MCF 10A (cell line): Measurements from ENCODE around the gene MED13L. TPM values are rescaled to one million over a fixed set of nuclear protein-coding genes. Genes with fewer than 3 reads are reported as not detected.

Source experiments
- BruUV-seq: library from RNA; stranded (reverse); fragments of 400-500 nt; replicated peaks from 2 replicates; lab custom pipeline; 2021; lab: Mats Ljungman, UMichigan
- CTCF ChIA-PET: fragments of 300-600 bp; sonication (Branson Sonifier 250); formaldehyde crosslinking; extraction: SDS; loops from one replicate; lab custom pipeline; 2021; ENCODE audit warnings: antibody characterized with exemption, inconsistent platforms; lab: Yijun Ruan, JAX
- POLR2A ChIA-PET: fragments of 300-600, 350-650 bp; sonication (Branson Sonifier 250); formaldehyde crosslinking; extraction: SDS; loops from one replicate; lab custom pipeline; 2020; ENCODE audit warnings: antibody characterized with exemption, inconsistent platforms; lab: Yijun Ruan, JAX
- DNase-seq: peaks from one replicate; pipeline ENCODE4 v3.0.0-alpha.2; 2018; ENCODE audit not compliant: unreplicated experiment
- H3K27ac Mint-ChIP-seq: one replicate; pipeline ENCODE4 v1.8.0; 2022; ENCODE audit warnings: mild to moderate bottlenecking, low read depth, mixed read lengths; ENCODE audit not compliant: unreplicated experiment
- H3K27me3 Mint-ChIP-seq: one replicate; pipeline ENCODE4 v1.8.0; 2022; ENCODE audit warnings: mixed read lengths; ENCODE audit not compliant: insufficient read depth, unreplicated experiment
- H3K36me3 Mint-ChIP-seq: one replicate; pipeline ENCODE4 v1.8.0; 2022; ENCODE audit warnings: mild to moderate bottlenecking, moderate library complexity, mixed read lengths; ENCODE audit not compliant: insufficient read depth, unreplicated experiment
- H3K4me1 Mint-ChIP-seq: one replicate; pipeline ENCODE4 v1.8.0; 2022; ENCODE audit warnings: mixed read lengths; ENCODE audit not compliant: insufficient read depth, unreplicated experiment
- H3K4me3 Mint-ChIP-seq: one replicate; pipeline ENCODE4 v1.8.0; 2022; ENCODE audit warnings: mild to moderate bottlenecking, moderate library complexity, mixed read lengths; ENCODE audit not compliant: unreplicated experiment
- H3K9me3 Mint-ChIP-seq: one replicate; pipeline ENCODE4 v1.8.0; 2022; ENCODE audit warnings: mixed read lengths; ENCODE audit not compliant: unreplicated experiment
- intact Hi-C: fragments of 100-400 bp; cut with micrococcal nuclease; formaldehyde crosslinking; loops from 2 replicates; pipeline ENCODE4 v1.14.1; 2022
- total RNA-seq: library from RNA; stranded (reverse); gene quantifications from 2 replicates; pipeline ENCODE4 v1.2.3, GENCODE V29; 2022
- TF ChIP-seq, protein P1 (sequence below): fragments of 200-600 bp; IDR thresholded peaks from one replicate; pipeline ENCODE4 v1.8.0; 2022; ENCODE audit warnings: antibody characterized with exemption, mild to moderate bottlenecking; ENCODE audit not compliant: unreplicated experiment

The MED13L gene
- total RNA-seq, 1 experiment from 2014 or later, result 91.6 TPM

DNA sequence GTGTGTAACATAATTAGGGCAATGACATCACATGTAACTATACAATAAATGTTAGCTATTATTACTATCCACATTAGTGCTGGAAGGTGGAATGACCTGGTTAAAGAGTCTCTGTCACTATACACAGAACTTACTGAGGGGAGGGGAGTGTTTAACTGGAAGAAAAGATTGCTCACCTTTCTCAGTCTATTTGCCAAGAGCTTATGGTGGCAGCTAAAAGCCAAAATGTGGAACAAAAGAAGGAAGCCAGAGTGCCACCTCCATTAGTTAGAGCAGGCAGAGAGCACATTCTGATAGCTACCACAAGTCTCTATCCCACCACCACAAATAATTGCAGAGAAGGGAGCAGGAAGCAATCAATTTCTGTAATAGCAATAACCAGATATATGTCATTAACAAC is 124.4 kb downstream of the MED13L start:
- H3K9me3 Mint-ChIP-seq, result no peaks in the 10 kb centered on the region
- no peaks in the 10 kb centered on the region for H3K27me3 Mint-ChIP-seq
- intact Hi-C loops, result no loop called here
- ChIA-PET POLR2A (interaction anchor here (1.0 kb wide), 1 partner anchor 18 kb away, joined by 3 read pairs; no protein-coding TSS in a partner anchor), CTCF (no interaction called here)
- peaks cover 17% of the 10 kb centered on the region for H3K4me1 Mint-ChIP-seq
- no peak overlapping the region for H3K4me3 Mint-ChIP-seq
- no peaks in the 10 kb centered on the region for H3K36me3 Mint-ChIP-seq
- DNase-seq, result no peak
- TF ChIP-seq, protein P1, sequence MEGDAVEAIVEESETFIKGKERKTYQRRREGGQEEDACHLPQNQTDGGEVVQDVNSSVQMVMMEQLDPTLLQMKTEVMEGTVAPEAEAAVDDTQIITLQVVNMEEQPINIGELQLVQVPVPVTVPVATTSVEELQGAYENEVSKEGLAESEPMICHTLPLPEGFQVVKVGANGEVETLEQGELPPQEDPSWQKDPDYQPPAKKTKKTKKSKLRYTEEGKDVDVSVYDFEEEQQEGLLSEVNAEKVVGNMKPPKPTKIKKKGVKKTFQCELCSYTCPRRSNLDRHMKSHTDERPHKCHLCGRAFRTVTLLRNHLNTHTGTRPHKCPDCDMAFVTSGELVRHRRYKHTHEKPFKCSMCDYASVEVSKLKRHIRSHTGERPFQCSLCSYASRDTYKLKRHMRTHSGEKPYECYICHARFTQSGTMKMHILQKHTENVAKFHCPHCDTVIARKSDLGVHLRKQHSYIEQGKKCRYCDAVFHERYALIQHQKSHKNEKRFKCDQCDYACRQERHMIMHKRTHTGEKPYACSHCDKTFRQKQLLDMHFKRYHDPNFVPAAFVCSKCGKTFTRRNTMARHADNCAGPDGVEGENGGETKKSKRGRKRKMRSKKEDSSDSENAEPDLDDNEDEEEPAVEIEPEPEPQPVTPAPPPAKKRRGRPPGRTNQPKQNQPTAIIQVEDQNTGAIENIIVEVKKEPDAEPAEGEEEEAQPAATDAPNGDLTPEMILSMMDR, result no peak
- H3K27ac Mint-ChIP-seq, result no peak overlapping the region
- BruUV-seq, result no TSS peak

DNA sequence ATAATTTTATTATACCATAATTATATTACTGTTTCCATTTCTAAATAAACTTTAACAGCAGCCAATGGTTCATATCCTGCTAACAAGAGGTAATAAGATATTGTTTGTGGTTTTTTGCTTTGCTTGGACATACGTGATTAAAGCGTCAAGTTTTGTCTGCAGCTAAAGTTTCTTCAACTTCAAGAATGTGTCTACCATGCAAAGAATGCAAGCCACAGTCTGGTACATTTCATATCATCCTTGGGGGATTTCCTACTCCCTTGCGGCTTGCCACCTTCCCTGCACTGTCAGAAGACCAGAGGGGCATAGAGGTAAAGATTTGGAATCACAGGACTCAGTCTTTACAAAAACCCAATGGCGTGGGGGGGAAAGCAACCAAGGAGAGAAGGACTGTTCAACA is 125.2 kb downstream of the MED13L start:
- no peaks in the 10 kb centered on the region for H3K27me3 Mint-ChIP-seq
- no TSS peak for BruUV-seq
- DNase-seq, result no peak
- TF ChIP-seq, protein P1, result no peak
- H3K9me3 Mint-ChIP-seq, result no peaks in the 10 kb centered on the region
- ChIA-PET CTCF (interaction anchor here (0.7 kb wide), 1 partner anchor 11 kb away, joined by 3 read pairs; no protein-coding TSS in a partner anchor), POLR2A (interaction anchor here (0.5 to 0.7 kb wide), 2 partner anchors 12 to 78 kb away, joined by 3 read pairs; no protein-coding TSS in a partner anchor)
- no peak overlapping the region for H3K4me3 Mint-ChIP-seq
- peaks cover 17% of the 10 kb centered on the region for H3K4me1 Mint-ChIP-seq
- no peaks in the 10 kb centered on the region for H3K36me3 Mint-ChIP-seq
- intact Hi-C loops, result no loop called here
- no peak overlapping the region for H3K27ac Mint-ChIP-seq

DNA sequence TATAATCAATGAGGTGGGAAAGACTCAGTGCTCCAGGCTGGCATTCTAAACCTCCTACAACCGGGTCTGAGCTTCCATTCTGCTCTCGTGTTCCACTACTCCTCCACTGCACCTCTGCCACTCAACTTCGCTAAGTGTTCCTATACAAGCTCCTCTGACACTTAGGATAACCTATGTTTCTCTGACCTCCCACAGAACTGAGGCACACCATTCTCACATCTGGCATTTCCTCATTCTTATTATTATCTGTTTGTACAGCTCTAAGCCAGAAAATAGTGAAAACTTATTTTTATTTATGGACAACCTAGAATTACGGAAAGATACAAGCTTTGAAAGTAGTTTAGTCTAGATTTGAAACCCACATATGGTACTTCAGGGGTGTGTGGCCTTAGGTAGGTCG is 127.0 kb downstream of the MED13L start:
- intact Hi-C loops, result no loop called here
- no peak for DNase-seq
- TF ChIP-seq, protein P1, result no peak
- no peak overlapping the region for H3K4me3 Mint-ChIP-seq
- H3K27me3 Mint-ChIP-seq, result no peaks in the 10 kb centered on the region
- no peaks in the 10 kb centered on the region for H3K36me3 Mint-ChIP-seq
- H3K9me3 Mint-ChIP-seq, result no peaks in the 10 kb centered on the region
- ChIA-PET POLR2A (interaction anchor here (0.7 to 0.8 kb wide), 2 partner anchors 14 to 20 kb away, joined by 3 read pairs; no protein-coding TSS in a partner anchor), CTCF (interaction anchor here (1.0 kb wide), 1 partner anchor 9 kb away, joined by 3 read pairs; no protein-coding TSS in a partner anchor)
- BruUV-seq, result no TSS peak
- H3K27ac Mint-ChIP-seq, result no peak overlapping the region
- peaks cover 17% of the 10 kb centered on the region for H3K4me1 Mint-ChIP-seq

DNA sequence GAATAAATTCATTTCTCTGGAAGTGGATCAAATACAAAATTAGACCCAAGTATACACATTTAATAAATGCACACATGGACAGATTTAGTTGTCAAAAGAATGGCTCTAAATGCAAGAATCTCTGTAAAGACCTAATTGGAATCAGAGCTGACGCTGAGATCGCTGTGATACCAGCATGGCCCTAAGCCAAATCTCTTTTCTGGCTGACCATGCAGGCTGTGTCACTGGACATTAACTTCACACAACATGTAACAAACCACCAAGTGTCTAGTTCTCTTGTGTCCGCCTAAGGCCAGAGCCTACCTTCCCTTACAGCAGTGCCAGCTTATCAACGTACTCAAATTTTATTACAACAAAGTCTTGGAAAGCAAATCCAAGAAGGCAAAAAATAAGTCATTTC is 127.5 kb downstream of the MED13L start:
- H3K36me3 Mint-ChIP-seq, result no peaks in the 10 kb centered on the region
- intact Hi-C loops, result no loop called here
- DNase-seq, result no peak
- TF ChIP-seq, protein P1, result no peak
- no peaks in the 10 kb centered on the region for H3K27me3 Mint-ChIP-seq
- no peak overlapping the region for H3K27ac Mint-ChIP-seq
- H3K9me3 Mint-ChIP-seq, result no peaks in the 10 kb centered on the region
- CTCF ChIA-PET, result interaction anchor here (1.0 kb wide), 1 partner anchor 8 kb away, joined by 3 read pairs; no protein-coding TSS in a partner anchor
- no peak overlapping the region for H3K4me3 Mint-ChIP-seq
- H3K4me1 Mint-ChIP-seq, result peaks cover 19% of the 10 kb centered on the region
- POLR2A ChIA-PET, result interaction anchor here (0.8 kb wide), 1 partner anchor 14 kb away, joined by 3 read pairs; no protein-coding TSS in a partner anchor
- no TSS peak for BruUV-seq
